ENCODE data around the gene TRMU. TPM values are rescaled to one million over a fixed set of nuclear protein-coding genes. Genes with fewer than 3 reads are reported as not detected.

TRMU gene
- total and polyA plus RNA-seq, 2 donors (not counting 3 experiments of a cell fraction or from before 2014, with no cell fraction given) = 42.4 to 65.7 TPM

DNA sequence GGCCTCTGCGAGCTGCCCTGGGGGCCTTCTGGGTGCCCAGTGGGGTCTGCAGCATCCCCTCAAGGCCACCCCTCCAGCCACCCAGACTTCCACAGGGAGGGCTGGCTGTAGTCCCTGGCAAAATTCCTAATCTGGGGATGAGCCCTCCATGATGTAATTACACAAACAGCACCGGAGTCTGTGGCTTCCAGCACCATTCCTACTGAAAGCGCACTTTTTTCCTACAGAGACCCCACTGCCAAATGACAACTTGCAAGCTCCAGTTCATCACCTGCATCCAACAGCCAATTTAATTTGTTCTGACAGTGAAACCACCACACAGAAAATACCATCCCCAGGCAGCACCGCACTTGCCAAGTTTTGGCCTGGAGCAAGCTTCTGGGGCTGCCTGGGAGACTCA, 70.4 kb downstream of the TRMU start:
- H3K9ac ChIP-seq (replicated peaks; ENCODE audit: extremely low read depth, insufficient read depth, low read length) = no peak overlapping the region
- H3K27me3 ChIP-seq (ENCODE audit: control insufficient read depth in 2 of 2, insufficient read depth in 2 of 2, low read length in 2 of 2) = no peaks in the 10 kb centered on the region
- DNase-seq (ENCODE audit: low read depth, low spot score) (no peak), FAIRE-seq (no peak)
- intact Hi-C loops (cut with micrococcal nuclease) (no loop called here), dilution Hi-C loops (cut with MboI; ENCODE audit: extremely low pct_ligation_motif_present, low sequenced_read_pairs) (no loop called here)
- no peaks in the 10 kb centered on the region for H3K9me1 ChIP-seq (replicated peaks; ENCODE audit: control insufficient read depth, extremely low read depth, insufficient read depth, low read length)
- no peaks in the 10 kb centered on the region for H3K9me3 ChIP-seq (replicated peaks; ENCODE audit: control insufficient read depth, insufficient read depth, low read length)
- ChIA-PET CTCF (no interaction called here), POLR2A (no interaction called here)
- H2AFZ ChIP-seq (ENCODE audit: low read depth, low read length) = no peak overlapping the region
- H3K79me2 ChIP-seq (ENCODE audit: control insufficient read depth, insufficient read depth, low read length) = no peaks in the 10 kb centered on the region
- no peaks in the 10 kb centered on the region for H3K4me1 ChIP-seq (ENCODE audit: control insufficient read depth, extremely low read depth, insufficient read depth, low read length)
- no peaks in the 10 kb centered on the region for H3K36me3 ChIP-seq (ENCODE audit: control insufficient read depth in 2 of 2, extremely low read depth in 1 of 2, insufficient read depth in 2 of 2, low read length in 2 of 2)
- TF ChIP-seq MYC (IDR thresholded peaks at IDR 0.05; ENCODE audit: low read depth, low read length) = no peak
- TF ChIP-seq, protein P1, sequence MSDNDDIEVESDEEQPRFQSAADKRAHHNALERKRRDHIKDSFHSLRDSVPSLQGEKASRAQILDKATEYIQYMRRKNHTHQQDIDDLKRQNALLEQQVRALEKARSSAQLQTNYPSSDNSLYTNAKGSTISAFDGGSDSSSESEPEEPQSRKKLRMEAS (IDR thresholded peaks at IDR 0.05; ENCODE audit: insufficient read depth, insufficient read length) = no peak
- TF ChIP-seq POLR2A (IDR thresholded peaks at IDR 0.05; ENCODE audit: low read depth, low read length) = no peak
- no peak for TF ChIP-seq POLR2AphosphoS5 (IDR thresholded peaks at IDR 0.05; ENCODE audit: insufficient read depth, low read depth, low read length)
- TF ChIP-seq JUN (IDR thresholded peaks at IDR 0.05; ENCODE audit: borderline replicate concordance, insufficient read depth, insufficient read length, low read depth) = no peak
- no peak overlapping the region for H3K27ac ChIP-seq (ENCODE audit: insufficient read depth, low read depth, low read length)
- no peak overlapping the region for H3K4me2 ChIP-seq (ENCODE audit: insufficient read depth, low read length)
- no peak overlapping the region for H3K4me3 ChIP-seq (replicated peaks in 1 of 3; ENCODE audit: insufficient read depth in 1 of 3, low read depth in 1 of 3, low read length in 3 of 3)
- BruUV-seq (replicated peaks) = no TSS peak
- H4K20me1 ChIP-seq (replicated peaks; ENCODE audit: control insufficient read depth, extremely low read depth, insufficient read depth, low read length) = no peaks in the 10 kb centered on the region

DNA sequence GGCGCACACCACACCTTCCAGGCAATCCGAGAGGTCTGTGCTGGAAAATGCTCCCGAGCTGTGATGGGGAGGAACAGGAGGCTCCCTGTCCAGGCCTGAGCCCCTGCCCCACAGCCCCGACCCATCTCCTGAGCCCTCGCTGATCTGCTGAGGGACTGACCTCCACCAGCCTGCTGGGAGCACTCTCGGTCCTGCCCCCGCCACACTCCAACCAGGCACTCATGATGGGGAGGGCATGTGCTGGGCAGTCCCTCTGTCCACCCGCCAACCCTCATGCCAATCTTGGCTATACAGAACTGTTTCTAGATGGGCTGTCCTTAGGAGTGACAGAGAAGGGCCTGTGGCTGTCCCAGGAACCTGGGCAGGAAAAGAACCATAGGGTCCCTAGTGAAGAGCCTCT, 70.8 kb downstream of the TRMU start:
- no peak overlapping the region for H3K4me2 ChIP-seq (ENCODE audit: insufficient read depth, low read length)
- DNase-seq (ENCODE audit: low read depth, low spot score) (no peak), FAIRE-seq (no peak)
- TF ChIP-seq JUN (IDR thresholded peaks at IDR 0.05; ENCODE audit: borderline replicate concordance, insufficient read depth, insufficient read length, low read depth) (no peak), EZH2 (IDR thresholded peaks at IDR 0.05; ENCODE audit: borderline replicate concordance, low read depth, low read length, severe bottlenecking) (no peak), POLR2AphosphoS5 (IDR thresholded peaks at IDR 0.05; ENCODE audit: insufficient read depth, low read depth, low read length) (no peak), POLR2A (IDR thresholded peaks at IDR 0.05; ENCODE audit: low read depth, low read length) (no peak)
- no peaks in the 10 kb centered on the region for H3K4me1 ChIP-seq (ENCODE audit: control insufficient read depth, extremely low read depth, insufficient read depth, low read length)
- no peaks in the 10 kb centered on the region for H4K20me1 ChIP-seq (replicated peaks; ENCODE audit: control insufficient read depth, extremely low read depth, insufficient read depth, low read length)
- H3K9me3 ChIP-seq (replicated peaks; ENCODE audit: control insufficient read depth, insufficient read depth, low read length) = no peaks in the 10 kb centered on the region
- H3K27ac ChIP-seq (ENCODE audit: insufficient read depth, low read depth, low read length) = no peak overlapping the region
- no peak overlapping the region for H2AFZ ChIP-seq (ENCODE audit: low read depth, low read length)
- no TSS peak for BruUV-seq (replicated peaks)
- dilution Hi-C loops (cut with MboI; ENCODE audit: extremely low pct_ligation_motif_present, low sequenced_read_pairs) (no loop called here), intact Hi-C loops (cut with micrococcal nuclease) (no loop called here)
- no peak overlapping the region for H3K4me3 ChIP-seq (replicated peaks in 1 of 3; ENCODE audit: insufficient read depth in 1 of 3, low read depth in 1 of 3, low read length in 3 of 3)
- H3K27me3 ChIP-seq (ENCODE audit: control insufficient read depth in 2 of 2, insufficient read depth in 2 of 2, low read length in 2 of 2) = no peaks in the 10 kb centered on the region
- no peaks in the 10 kb centered on the region for H3K9me1 ChIP-seq (replicated peaks; ENCODE audit: control insufficient read depth, extremely low read depth, insufficient read depth, low read length)
- H3K9ac ChIP-seq (replicated peaks; ENCODE audit: extremely low read depth, insufficient read depth, low read length) = no peak overlapping the region
- H3K36me3 ChIP-seq (ENCODE audit: control insufficient read depth in 2 of 2, extremely low read depth in 1 of 2, insufficient read depth in 2 of 2, low read length in 2 of 2) = no peaks in the 10 kb centered on the region
- H3K79me2 ChIP-seq (ENCODE audit: control insufficient read depth, insufficient read depth, low read length) = no peaks in the 10 kb centered on the region
- POLR2A ChIA-PET = no interaction called here
- CTCF ChIA-PET = interaction anchor here (1.2 kb wide), 1 partner anchor 39 kb away, joined by 3 read pairs; no protein-coding TSS in a partner anchor

Measured in endothelial cell of umbilical vein (primary cell).